HG02763 (cell line): Measurements from ENCODE around the gene SLC25A21.
"Not testable (repeated sequence)": the region's sequence is repeated elsewhere in the genome, so short reads cannot be mapped to it uniquely, and the experiment has no call there.

Experiments used
- ATAC-seq: cut with Tn5 transposase; IDR thresholded peaks from one replicate; pipeline ENCODE4 v1.9.1; 2021; ENCODE audit warnings: mild to moderate bottlenecking, moderate library complexity; ENCODE audit not compliant: unreplicated experiment

SLC25A21 gene

DNA sequence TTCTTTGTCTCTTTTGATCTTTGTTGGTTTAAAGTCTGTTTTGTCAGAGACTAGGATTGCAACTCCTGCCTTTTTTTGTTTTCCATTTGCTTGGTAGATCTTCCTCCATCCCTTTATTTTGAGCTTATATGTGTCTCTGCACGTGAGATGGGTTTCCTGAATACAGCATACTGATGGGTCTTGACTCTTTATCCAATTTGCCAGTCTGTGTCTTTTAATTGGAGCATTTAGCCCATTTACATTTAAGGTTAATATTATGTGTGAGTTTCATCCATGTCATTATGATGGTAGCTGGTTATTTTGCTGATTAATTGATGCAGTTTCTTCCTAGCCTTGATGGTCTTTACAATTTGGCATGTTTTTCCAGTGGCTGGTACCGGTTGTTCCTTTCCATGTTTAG lies 276.1 kb downstream of the SLC25A21 start:
- ATAC-seq = not testable (repeated sequence)

DNA sequence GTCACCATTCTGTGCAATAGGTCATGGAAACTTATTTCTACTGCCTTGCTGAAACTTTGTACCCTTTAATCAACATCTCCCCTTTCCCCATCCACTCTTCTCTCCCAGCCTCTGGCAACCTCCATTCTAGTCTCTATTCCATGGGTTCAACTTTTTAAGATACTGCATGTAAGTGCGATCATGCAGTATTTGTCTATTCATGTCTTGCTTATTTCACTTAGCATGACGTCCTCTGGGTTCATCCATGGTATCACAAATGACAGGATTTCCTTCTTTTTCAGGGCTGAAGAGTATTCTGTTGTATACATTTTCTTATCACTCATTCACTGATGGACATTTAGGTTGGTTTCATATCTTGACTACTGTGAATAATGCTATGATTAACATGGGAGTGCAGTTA lies 288.4 kb downstream of the SLC25A21 start:
- ATAC-seq = no peak

DNA sequence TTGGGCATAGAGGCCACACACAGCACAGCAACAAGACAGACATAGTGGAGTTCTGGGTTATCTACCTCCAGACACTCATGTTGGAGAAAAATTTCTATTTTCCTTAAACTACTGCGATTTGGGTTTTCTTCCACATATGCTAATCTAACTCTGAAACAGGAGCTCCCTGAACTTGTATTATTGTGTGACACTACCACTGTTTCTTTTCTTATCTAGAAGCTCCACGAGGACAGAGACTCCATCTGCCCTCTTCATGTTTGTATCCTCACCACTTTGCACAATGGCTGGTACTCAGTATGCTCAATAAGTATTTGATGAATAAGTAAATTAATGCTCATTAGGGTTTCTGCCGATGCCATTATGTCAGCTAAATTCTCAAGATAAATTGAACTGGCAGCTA lies 292.1 kb downstream of the SLC25A21 start:
- no peak for ATAC-seq

DNA sequence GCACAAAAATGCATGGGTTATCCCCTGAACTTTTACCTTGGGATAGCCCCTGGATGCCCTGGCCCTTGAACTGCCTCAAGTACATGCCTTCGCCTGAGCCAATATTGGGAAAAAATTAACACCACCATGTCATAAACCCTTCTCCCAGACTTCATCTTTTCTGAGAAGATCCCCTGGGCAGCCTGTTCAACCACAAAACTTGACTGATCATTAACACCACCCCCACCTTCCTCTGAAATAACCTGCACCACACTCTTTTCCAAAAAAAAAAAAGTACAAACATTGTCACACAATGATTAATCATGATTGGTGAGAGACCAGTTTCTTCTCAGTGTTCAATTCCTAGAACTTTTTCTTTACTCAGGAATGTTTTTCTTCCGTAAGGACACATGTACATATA lies 292.8 kb downstream of the SLC25A21 start:
- no peak for ATAC-seq

DNA sequence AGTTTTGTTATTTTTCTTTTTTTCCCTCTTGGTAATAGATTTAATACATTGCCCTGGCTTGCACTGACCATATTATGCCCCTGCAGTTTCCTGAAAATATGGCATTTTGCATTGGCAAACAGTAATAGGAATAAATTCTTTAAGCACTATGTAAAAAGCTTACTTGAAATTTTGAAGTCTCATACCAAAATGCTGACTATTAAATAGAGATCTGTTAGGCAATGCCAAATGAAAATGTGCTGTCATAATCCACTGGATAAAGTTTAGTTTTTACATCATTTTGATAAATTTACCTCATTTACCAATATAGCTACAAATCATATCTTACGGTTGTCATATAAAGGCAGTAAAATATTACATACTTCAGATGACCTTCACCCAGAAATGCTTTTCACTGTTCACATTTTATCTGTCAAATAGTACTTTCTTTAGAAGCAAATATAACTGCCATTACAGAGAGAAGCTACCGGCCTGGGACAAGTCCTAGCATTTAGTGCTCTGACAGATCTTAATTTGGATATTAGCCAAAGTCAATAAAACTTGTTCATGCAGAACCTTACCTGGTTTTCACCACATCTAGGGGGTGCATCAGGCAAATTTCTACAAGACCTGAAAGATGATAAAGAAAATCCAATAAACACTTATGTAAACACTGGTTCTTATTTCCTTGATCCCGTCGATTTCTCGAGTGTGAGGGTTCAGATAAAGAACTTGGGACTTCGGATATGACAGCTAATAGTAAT lies 297.8 kb downstream of the SLC25A21 start:
- ATAC-seq = no peak

DNA sequence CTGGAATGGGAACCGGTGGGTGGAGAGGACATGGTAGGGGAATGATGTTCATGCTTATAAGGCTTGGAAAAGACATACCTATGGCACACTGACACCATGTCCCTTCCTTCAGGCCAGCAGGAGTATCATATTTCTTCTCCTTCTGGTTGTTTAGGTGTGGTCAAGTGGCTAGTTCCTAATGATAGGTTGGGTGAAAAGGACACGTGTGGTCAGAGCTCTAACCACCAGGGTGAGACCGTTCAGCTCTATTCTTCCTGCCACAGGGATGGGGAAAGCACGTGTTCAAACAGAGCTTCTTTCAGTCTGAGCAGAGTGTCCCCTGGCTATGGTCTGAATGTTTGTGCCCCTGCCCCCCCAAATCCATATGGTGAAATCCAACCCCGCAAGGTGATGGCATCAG lies 301.6 kb downstream of the SLC25A21 start:
- no peak for ATAC-seq

DNA sequence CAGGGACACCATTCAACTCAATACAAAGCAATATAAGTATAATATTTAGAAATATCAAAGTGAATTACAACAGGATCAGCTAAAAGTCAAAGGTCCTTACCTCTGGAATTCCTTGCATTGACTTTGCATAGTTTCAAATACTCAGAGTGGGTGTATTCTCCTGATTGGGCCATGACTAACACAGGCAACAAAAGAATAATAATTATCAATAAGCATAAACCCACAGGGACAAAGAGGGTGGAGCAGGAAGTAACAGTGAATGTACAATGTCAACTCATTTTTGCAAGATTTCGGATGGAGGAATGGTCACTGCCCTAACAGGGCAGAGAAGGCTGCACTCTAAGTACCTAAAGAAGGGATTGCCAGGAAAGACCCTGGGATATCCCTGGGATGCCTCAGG lies 303.3 kb downstream of the SLC25A21 start:
- no peak for ATAC-seq

DNA sequence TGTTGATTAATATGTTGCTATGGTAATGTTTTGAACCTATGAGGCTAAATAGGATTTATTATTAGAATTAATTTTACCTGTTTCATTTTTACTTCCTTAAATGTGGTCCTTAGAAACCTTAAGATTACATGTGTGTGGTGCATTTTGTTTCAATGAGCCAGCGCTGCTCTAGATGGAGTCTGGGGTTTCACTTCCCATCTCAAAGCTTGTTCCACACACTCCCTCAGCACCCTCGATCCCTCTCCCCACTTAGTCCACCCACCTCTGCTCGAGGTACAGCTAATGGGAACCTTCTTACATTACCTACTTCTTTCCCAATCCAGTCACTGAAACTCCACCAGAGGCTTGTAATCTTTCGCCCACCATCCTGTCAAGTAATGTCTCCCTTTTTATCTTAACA lies 305.5 kb downstream of the SLC25A21 start:
- ATAC-seq = peak; percentile 61

DNA sequence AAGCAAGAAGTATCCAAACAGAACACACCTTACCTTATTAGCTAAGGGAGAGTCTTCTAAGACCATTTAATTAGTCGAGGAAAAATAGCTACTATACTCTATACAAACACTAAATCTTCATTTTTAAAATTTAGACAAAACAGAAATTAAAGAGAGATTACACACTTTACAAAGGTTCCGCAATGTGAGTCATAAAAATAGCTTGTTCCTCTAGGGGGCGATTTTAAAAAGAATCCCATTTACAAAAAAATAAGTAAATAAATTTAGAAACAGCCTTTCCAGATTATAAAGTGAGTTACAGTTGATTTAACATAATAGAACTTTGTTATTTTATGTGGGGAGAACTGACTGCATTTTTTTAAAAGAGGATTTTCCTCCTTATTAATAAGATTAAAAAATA lies 309.1 kb downstream of the SLC25A21 start:
- no peak for ATAC-seq

DNA sequence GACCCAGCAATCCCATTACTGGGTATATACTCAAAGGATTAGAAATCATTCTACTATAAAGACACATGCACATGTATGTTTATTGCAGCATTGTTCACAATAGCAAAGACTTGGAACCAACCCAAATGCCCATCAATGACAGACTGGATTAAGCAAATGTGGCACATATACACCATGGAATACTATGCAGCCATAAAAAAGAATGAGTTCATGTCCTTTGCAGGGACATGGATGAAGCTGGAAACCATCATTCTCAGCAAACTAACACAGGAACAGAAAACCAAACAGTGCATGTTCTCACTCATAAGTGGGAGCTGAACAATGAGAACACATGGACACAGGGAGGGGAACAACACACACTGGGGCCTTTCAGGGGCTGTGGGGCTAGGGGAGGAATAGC lies 310.2 kb downstream of the SLC25A21 start:
- ATAC-seq = not testable (repeated sequence)

DNA sequence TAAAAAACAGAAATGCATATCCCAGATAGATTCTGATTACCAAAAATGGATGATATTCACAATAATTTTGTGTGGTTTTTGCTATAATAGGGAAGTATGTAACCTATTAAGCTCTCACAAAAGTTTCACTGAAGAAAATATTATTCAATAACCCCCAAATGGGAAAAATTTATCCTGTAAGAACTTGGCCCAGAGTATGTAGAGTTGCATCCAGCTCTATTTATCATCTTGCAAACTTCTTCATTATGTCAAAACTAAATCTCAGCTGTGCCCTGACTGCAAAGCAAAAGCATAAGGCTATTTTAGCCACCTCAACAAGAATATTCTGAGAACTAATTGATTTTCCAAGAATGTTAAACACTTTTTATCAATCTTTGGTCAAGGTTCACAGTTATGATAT lies 311.6 kb downstream of the SLC25A21 start:
- no peak for ATAC-seq

DNA sequence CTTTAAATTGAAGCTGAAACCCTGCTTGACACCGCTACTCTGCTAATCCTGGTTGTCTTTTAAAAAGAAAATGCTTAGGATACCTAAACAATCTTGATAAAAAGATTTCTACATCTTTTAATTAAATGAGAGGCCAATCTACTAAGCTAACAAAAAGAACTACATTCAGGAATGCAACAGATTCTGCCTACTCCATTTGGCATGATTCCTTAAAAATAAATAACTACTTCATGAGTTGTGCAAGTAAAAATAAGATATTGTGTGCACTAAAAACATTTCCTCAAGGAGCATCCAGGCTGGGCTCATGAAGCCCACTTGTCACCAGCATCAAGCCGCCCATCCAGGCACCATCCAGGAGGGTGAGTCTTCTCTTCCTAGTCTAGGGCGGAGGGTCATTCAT lies 313.3 kb downstream of the SLC25A21 start:
- ATAC-seq = no peak

DNA sequence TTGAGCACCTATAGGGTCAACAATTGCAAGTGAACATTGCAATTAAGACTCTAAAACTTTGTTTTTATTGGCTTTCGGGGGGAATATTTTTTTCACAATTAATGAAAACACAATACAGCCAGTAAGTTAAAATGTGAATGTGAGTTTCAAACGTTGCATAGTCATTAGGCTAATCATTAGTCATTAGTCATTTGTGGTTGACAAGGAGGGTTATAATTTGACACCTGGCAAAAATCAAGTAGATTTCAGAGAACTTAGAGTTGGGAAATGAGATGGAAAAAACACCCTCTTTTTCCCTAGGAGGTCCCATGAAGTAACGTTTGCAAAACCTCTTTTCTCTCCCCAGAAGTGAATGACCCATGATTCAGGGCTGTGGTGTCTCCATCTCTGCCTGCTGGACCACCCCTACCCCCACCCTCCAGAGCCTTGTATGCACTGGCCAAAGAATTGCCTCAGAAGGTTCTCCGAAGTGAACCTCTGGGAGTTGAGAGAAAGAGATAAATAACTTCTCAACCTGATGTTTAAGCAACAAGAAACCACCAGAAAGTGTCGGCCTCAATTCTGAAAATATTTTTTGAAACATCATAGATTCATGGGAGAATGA lies 314.5 kb downstream of the SLC25A21 start:
- no peak for ATAC-seq

DNA sequence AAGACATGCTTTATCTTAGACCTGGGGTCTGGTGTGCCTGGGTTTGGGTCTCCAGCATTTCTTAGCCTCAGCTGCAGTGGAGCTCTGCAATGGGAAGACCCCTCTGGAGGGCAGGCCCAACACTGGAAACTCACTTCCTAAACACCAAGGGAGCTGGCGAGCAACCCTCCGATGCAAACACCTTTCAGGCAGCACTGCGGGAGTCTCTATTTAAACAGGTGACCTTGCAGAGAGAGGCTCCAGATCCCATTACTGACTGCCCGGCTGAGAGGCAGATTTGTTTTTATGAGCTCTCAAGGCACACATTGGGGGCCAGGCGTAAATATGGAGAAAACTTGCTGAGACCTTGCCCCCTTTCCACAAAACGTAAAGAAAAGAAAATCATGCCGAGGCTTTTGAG lies 315.3 kb downstream of the SLC25A21 start:
- no peak for ATAC-seq

DNA sequence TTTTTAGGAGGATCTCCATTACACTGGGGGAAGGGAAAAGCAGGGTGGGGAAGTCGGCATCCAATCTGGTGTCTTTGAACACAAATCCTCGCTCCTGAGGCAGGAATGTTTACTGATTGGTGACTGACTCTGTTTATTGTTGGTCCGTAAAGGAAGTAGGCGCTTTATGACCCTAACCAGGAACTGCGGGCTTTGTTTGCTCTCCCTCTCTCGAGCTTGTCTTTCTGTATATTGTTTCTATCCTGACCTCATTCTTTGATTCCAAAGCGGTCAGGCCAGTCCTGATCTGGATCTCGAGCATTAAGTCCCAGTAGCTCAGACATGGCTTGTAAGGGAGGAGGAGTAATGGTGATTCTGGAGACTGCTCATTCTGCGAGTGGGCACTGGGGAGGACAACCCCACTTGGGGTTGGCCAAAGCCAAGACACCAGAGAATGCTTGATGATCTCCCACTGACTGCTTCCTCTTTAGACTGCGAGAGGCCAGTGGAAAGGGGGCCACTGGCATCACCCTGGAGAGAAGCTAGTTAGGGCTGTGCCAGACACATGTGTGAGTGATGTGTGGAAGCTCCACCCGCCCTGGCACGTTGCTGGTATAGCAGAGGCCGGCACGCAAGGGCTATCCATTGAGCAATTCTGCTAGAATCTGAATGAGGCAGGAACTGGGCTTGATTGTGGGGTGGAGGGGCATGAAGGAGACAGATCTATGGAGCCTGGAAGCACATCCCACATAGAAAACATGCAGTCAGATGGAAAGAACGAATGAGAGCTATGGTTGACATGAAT lies 316.1 kb downstream of the SLC25A21 start:
- no peak for ATAC-seq

DNA sequence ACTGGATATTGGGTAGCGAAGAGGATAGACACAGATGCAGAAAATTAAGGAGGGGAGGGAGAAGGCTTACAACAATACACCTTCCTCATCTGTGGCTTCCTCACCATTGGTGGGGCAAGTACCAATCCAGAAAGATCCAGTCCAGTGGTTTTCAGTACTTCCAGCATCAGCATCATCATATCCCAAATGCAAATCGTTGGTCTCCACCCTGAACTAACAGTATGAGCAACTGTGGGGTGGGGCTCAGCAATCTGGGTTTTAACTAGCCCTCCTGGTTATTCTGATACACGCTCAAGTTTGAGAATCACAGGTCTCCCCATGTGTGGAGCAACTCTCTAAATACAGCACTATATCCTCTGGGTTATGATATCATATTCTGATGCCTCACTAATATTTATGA lies 317.0 kb downstream of the SLC25A21 start:
- no peak for ATAC-seq

DNA sequence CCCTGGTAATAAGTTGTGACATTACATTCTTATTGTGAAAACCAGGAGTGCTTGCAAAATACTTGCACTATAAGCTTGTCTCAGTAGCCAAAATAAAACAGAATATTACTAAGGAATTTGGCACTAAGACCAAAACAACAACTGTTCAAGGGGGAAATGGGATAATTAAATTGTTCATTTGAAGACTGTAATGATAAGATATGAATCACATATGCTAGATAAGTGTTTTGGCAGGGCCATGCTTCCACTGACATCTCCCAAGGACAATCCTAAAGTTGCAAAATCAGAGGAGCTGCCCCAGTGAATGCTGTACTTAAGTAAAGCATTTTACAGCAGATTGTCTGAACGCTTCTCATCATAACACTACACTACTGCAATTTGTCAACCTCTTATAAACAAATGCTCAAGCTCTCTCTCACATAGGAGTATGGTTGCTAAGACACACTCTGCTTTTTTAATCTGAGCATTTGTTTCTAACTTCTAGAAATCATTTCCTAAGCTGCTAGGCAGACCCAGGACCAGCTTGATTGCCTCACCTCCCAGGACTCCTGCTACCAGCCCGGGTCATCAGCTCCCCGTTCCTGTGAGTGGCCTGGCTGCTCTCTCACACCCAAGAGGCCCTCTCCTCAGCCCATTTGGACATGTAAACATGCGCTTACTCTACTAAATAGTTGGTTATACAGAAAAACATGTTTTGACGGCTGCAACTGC lies 319.3 kb downstream of the SLC25A21 start:
- no peak for ATAC-seq

DNA sequence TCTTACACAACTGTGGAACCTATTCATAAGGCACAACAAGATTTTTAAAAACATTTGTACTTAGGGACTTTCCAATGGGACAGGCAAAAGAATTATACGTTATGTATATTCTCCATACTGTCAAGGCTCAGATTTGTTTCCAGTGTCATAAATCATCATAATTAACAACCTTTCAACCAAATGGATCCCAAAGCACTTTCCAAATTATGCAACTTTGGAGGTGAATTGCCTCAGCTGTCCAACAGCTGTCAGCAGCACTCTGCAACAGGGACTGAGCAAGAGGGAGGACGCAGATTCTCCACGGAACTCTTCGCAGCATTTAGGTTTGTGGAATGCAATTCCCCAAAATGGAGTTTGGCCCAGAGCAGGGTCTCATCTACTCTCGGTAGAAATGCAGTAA lies 324.2 kb downstream of the SLC25A21 start:
- ATAC-seq = no peak

DNA sequence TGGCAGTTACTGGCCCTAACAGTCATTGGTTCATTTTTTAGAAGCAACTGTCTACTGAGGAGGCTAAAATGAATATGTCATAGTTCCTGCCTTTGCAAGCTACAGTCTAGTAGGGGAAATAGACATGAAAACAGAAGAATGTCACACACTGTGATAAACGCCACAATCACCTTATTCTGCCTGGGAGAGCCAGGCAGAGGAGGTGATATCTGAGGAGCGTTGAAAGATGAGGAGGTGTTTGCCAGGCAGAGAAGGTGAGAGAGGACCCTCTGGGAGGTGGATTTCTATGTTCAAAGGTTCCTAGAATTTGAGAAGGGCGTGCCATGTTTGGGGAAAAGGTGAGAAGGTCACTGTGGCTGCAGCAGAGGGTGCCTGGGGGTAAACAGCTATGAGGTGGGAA lies 325.0 kb downstream of the SLC25A21 start:
- ATAC-seq = no peak

DNA sequence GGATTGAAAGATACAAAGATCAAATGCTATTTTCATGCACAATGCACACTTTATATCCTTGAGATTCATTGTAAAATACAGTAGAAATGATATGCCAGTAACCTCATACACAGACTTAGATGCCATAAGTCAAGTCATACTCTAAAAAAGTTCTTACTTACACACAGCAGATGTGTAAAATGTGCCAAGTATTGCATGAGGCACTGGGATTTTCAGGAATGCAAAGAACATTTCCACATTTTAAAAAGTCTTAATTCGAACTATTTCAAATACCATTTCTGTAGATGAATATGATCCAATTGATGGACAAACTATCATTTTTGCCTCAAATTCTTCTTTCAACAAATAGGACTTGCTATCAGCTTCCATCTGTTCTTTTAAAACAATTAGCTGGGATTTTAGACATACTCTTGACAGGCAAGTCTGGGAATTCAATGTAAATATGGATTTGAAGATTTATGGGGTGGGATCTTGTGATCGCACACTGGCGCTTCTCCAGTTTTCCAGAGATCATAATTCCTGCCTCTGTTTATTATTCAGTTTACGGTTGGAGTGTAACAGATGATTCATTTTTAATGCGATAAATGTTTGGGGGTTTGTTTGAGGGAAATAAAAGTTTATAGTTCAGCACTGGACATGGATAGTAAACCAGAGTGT lies 326.9 kb downstream of the SLC25A21 start:
- no peak for ATAC-seq
